ENCODE data around the gene LTO1. TPM values are rescaled to one million over a fixed set of nuclear protein-coding genes. Genes with fewer than 3 reads are reported as not detected.

The LTO1 gene
- total RNA-seq, 1 experiment from 2014 or later, result 9.7 TPM

DNA sequence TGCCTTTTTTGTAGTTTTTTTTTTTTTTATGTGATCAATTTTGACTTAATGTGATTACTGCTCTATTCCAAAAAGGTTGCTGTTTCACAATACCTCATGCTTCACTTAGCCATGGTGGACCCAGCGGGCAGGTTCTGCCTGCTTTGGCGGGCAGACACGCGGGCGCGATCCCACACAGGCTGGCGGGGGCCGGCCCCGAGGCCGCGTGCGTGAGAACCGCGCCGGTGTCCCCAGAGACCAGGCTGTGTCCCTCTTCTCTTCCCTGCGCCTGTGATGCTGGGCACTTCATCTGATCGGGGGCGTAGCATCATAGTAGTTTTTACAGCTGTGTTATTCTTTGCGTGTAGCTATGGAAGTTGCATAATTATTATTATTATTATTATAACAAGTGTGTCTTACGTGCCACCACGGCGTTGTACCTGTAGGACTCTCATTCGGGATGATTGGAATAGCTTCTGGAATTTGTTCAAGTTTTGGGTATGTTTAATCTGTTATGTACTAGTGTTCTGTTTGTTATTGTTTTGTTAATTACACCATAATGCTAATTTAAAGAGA is 21.7 kb downstream of the LTO1 start:
- in situ Hi-C loops (cut with HindIII; ENCODE audit: low pct_unique_long_range_greater_than_20kb, low sequenced_read_pairs), result loop anchor here (25.0 kb wide), 1 partner anchor 541 kb away; no protein-coding TSS in a partner anchor

DNA sequence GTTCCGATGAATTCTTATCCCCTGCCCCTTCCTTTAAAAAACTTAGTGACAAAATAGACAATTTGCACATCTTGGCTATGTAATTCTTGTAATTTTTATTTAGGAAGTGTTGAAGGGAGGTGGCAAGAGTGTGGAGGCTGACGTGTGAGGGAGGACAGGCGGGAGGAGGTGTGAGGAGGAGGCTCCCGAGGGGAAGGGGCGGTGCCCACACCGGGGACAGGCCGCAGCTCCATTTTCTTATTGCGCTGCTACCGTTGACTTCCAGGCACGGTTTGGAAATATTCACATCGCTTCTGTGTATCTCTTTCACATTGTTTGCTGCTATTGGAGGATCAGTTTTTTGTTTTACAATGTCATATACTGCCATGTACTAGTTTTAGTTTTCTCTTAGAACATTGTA is 22.2 kb downstream of the LTO1 start:
- in situ Hi-C loops (cut with HindIII; ENCODE audit: low pct_unique_long_range_greater_than_20kb, low sequenced_read_pairs), result loop anchor here (25.0 kb wide), 1 partner anchor 541 kb away; no protein-coding TSS in a partner anchor
- no peak for DNase-seq (ENCODE audit: low read depth)

More for the DNA sequence above, 21.7 kb downstream of the LTO1 start:
- no peak for DNase-seq (ENCODE audit: low read depth)

DNA sequence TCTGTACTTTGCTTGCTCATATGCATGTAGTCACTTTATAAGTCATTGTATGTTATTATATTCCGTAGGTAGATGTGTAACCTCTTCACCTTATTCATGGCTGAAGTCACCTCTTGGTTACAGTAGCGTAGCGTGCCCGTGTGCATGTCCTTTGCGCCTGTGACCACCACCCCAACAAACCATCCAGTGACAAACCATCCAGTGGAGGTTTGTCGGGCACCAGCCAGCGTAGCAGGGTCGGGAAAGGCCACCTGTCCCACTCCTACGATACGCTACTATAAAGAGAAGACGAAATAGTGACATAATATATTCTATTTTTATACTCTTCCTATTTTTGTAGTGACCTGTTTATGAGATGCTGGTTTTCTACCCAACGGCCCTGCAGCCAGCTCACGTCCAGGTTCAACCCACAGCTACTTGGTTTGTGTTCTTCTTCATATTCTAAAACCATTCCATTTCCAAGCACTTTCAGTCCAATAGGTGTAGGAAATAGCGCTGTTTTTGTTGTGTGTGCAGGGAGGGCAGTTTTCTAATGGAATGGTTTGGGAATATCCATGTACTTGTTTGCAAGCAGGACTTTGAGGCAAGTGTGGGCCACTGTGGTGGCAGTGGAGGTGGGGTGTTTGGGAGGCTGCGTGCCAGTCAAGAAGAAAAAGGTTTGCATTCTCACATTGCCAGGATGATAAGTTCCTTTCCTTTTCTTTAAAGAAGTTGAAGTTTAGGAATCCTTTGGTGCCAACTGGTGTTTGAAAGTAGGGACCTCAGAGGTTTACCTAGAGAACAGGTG is 23.1 kb downstream of the LTO1 start:
- no peak for DNase-seq (ENCODE audit: low read depth)
- in situ Hi-C loops (cut with HindIII; ENCODE audit: low pct_unique_long_range_greater_than_20kb, low sequenced_read_pairs), result loop anchor here (25.0 kb wide), 1 partner anchor 540 kb away; no protein-coding TSS in a partner anchor

DNA sequence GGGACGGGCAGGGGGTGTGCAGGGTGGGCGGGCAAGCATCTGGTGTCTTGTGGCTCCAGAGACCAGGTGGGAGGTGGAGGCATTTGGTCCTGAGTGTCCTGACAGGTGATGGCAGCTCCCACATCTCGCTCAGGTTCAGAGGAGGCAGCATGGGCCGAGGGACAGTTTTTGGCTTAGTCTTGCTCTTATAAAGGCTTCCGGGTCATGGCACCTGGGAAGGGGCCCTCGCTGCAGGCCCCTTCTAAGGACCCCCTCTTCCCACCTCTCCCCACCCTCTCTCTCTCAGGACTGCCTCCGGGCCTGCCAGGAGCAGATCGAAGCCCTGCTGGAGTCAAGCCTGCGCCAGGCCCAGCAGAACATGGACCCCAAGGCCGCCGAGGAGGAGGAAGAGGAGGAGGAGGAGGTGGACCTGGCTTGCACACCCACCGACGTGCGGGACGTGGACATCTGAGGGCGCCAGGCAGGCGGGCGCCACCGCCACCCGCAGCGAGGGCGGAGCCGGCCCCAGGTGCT is 24.3 kb downstream of the LTO1 start:
- in situ Hi-C loops (cut with HindIII; ENCODE audit: low pct_unique_long_range_greater_than_20kb, low sequenced_read_pairs), result loop anchor here (25.0 kb wide), 1 partner anchor 539 kb away; no protein-coding TSS in a partner anchor
- DNase-seq (ENCODE audit: low read depth), result no peak

DNA sequence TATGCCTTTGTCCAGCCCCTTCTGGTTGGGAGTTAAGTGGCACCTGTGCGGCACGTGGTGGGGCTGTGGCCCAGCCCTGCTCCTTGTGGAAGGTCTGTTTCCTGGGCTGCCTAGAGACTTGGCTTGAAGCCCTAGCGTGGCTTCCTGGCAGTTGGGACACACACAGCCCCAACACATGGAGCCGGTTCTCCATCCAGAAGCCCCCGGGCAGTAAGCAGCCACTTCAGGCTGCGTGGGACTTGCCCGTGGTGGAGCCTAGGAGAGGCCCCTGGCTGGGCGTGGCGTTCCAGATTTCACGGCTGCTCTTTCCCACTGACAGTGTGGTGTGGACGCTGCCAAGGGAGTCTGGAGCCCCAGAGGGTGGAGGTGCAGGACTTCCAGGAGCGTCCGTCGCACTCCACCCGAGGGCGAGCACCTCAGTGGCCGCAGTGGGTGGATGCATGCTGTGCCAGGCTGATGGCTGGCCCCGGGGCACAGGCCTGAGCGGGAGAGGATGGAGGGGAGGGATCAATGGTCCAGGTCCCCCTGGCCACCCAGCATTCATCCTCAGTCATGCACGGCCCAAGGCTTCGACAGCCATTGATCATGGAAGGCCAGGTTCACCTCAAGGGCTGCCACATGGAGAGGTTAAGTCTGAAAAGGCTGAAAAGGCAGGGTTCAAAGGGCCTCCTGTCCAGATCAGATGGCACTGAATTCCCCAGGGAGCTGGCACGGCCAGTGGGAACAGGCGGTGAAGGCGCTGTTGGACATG is 24.9 kb downstream of the LTO1 start:
- DNase-seq (ENCODE audit: low read depth), result no peak
- in situ Hi-C loops (cut with HindIII; ENCODE audit: low pct_unique_long_range_greater_than_20kb, low sequenced_read_pairs), result loop anchor here (25.0 kb wide), 1 partner anchor 538 kb away; no protein-coding TSS in a partner anchor

DNA sequence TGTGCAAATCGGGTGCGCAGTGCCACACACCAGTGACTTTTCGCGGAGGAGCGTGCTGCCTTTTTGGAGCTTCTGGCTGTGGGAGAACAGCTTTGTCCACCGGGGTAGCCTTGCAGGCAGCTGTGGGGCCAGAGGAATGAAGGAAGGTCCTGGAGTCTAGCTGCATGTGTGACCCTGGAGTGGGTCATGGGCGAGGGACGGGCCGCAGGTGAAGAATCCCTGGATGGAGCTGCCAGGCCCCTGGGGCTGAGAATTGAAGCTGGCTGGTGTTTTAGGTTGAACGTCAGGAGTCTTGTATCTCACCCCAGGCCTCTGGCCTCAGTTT is 25.6 kb downstream of the LTO1 start:
- DNase-seq (ENCODE audit: low read depth), result no peak
- in situ Hi-C loops (cut with HindIII; ENCODE audit: low pct_unique_long_range_greater_than_20kb, low sequenced_read_pairs), result no loop called here

DNA sequence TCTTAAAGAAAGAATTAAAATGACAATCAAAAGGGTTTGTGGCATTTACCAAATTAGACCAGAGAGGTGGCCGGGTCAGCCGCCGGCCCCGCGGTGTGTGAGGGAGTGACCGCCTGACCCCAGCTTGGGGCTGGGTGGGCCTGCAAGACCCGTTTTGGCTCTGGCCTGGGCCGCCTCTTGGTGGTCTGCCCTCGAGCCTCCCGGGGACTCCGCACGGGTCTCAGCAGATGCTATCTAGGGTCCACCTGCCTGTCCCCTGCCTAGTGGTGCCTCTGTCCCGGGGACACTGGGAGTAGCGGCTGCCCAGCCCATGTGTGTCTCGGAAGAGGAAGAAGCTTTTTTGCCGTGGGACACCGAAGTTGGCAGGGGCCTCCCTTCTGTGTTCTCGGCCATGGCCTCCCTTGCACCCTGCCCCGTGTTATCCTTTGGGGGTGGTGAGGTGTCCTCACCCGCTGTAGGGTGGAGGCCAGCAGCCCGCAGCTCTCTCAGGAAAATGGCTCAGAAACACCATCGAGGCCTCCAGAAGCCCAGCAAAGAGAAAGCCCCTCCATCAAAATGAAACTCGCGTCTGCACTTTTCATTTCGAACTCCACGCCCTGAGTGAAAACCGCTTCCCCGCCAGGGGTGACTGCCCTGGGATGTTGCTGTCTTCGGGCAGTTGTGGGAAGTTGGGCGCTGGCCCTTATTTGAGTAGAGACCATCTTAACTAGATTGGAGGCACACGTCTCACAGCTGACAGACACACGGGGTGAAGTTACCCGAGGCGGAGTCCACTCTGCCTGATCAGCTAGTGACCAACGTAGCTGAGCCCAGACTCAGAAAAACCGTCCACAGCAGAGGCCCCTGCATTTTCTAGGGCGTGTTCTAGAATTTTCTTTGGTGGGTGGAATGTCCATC is 26.2 kb downstream of the LTO1 start:
- DNase-seq (ENCODE audit: low read depth), result no peak
- in situ Hi-C loops (cut with HindIII; ENCODE audit: low pct_unique_long_range_greater_than_20kb, low sequenced_read_pairs), result no loop called here

DNA sequence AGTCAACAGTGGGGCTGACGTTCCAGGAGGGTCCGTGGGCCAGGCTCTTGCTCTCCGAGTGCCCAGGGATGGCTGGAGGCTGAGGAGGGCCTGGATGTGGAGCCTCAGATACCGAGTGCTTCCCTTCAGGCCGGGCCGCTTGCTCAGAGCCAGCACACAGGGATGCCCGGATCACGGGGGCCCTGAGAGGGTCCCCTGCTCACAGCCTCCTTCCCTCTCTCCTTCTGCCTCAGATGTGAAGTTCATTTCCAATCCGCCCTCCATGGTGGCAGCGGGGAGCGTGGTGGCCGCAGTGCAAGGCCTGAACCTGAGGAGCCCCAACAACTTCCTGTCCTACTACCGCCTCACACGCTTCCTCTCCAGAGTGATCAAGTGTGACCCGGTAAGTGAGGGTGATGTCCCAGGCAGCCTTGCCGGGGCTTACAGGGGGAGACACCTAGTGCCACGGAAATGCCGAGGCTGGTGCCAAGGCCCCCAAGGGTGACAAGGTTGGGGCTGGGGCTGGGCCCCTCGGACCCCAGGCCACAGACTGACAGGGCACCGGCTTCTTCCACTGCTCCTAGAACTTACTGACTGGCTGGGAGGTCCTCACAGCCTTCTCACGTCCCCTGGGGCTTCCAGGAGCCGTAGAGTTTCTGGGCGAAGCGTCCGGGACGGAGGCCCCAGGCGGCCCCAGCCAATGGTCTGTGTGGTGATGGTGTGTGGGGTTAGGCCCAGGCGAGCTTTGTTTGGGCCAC is 27.2 kb downstream of the LTO1 start:
- DNase-seq (ENCODE audit: low read depth), result no peak
- in situ Hi-C loops (cut with HindIII; ENCODE audit: low pct_unique_long_range_greater_than_20kb, low sequenced_read_pairs), result no loop called here

DNA sequence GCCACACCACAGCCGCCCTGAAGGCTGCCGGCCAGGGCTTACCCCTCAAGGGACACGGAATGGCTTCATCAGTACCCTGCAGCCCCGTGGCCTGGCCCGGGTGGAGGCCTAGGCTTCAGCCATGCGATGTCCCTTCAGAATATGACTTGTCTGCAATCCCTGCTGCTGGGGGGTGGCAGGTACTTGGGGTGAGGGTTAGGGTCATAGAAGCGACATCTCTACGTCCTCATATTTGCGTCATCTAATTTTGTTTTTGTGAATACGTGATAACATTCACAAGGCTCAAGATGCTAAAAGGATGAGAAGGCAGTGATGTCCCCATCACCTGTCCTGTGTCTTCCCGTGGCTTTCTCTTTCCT is 27.8 kb downstream of the LTO1 start:
- in situ Hi-C loops (cut with HindIII; ENCODE audit: low pct_unique_long_range_greater_than_20kb, low sequenced_read_pairs), result no loop called here

DNA sequence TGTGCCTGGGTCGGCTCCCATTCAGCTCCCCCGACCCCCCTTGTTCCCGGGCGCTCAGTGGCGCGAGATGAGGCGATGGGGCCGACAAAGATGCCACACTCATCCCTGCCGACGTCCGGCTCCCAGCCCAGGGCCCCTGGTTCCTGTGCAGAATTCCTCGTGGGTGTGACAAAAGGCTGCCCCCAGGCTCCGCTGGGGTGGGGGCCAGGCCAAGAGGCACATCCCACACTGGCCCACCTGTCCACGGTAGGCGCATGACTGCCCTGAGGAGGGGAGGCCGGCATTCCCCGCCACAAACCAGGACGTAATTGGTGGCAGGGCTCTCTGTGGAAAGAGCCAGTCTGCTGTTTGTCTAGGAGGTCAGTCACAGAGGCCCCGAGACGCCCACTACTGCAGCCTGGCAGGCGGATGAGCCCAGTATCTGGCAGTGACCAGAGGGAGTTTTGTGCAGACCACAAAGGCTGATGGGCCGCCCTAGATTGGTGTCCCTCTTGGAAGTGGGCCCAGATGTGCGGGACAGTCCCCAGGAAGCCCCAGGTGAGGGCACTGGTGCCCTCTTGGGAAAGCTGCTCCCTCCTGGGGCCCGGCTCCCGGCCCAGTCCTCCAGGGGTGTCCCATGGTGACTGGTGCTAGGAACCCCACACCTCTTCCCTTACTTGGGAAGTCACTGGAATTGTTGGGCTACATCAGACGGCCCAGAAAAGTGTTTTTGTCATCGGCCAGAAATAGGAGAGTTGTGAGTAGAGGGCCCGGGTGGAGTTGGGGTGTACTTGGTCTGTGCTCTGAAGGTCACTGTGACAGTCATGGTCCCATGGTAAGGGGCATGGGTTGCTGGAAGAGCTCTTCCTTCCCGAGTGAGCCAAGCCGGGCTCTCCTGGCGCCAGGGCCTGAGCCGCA is 28.4 kb downstream of the LTO1 start:
- in situ Hi-C loops (cut with HindIII; ENCODE audit: low pct_unique_long_range_greater_than_20kb, low sequenced_read_pairs), result no loop called here

More for the DNA sequence above, 27.8 kb downstream of the LTO1 start:
- no peak for DNase-seq (ENCODE audit: low read depth)

DNA sequence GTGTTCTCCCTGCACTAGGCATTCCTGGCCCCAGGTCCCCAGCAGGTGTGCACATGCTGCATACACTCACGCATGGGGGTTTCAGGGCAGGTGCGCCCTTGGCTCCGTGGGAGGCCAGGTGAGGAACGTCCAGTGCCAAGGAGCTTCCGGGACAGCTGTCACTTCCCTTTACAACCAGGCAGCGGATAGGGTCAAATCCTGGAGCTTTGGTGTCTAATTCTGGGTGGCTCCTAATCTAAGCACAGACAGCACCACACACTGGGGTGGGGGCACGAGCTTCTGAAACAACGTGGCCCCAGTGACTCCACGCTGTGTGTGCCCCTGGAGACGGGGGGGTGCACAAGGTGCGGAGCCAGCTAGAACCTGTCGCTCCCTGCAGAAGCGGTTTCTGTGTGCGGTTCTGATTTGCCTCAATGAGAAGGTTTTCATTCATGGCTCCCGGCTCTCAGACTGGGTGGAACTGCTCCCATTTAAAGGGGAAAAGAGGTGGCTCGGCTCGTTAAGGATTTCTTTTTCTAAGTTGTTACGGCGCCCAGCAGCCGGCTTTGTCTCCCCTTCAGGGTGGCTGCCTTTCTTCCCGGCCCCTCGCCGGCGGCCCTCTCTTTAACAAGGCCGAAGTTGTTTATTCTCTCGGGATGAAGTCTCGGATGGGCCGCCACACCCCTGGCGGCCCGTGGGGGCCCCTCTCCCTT is 29.2 kb downstream of the LTO1 start:
- in situ Hi-C loops (cut with HindIII; ENCODE audit: low pct_unique_long_range_greater_than_20kb, low sequenced_read_pairs), result no loop called here

More for the DNA sequence above, 28.4 kb downstream of the LTO1 start:
- no peak for DNase-seq (ENCODE audit: low read depth)

DNA sequence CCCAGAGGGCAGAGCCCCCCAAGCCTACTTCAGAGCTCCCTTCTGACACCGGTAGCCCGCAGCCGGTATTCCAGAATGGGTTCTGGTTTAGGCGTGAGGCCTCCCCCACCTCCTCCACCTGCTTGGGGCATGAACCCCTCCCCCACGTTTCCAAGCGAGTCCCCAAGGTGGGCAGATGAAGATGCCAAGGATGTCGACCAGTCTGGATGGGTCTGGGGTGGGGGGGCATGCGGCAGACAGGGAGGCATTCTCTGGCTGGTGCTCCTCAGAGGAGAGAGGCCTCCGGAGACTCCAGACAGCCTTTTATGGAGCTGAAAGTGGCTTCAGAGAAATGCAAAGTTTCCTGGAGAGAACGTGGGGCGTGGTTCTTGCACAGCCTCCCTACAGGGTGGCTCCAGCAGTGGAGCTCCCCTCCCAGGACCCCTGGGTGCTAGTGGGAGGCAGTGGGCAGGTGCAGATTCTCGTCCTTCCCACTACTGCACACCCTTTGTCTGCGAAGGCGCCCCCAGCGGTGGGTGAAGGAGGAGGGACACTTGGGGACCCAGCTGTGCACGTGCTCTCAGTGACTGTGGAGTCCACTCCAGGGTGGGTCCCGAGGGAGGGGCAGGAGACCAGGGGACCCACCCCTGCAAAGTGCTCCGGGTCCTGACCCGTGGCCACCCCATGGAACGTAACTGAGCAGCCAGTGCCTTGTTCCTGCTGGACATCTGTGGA is 30.0 kb downstream of the LTO1 start:
- in situ Hi-C loops (cut with HindIII; ENCODE audit: low pct_unique_long_range_greater_than_20kb, low sequenced_read_pairs), result no loop called here
- no peak for DNase-seq (ENCODE audit: low read depth)

More for the DNA sequence above, 29.2 kb downstream of the LTO1 start:
- DNase-seq (ENCODE audit: low read depth), result no peak

DNA sequence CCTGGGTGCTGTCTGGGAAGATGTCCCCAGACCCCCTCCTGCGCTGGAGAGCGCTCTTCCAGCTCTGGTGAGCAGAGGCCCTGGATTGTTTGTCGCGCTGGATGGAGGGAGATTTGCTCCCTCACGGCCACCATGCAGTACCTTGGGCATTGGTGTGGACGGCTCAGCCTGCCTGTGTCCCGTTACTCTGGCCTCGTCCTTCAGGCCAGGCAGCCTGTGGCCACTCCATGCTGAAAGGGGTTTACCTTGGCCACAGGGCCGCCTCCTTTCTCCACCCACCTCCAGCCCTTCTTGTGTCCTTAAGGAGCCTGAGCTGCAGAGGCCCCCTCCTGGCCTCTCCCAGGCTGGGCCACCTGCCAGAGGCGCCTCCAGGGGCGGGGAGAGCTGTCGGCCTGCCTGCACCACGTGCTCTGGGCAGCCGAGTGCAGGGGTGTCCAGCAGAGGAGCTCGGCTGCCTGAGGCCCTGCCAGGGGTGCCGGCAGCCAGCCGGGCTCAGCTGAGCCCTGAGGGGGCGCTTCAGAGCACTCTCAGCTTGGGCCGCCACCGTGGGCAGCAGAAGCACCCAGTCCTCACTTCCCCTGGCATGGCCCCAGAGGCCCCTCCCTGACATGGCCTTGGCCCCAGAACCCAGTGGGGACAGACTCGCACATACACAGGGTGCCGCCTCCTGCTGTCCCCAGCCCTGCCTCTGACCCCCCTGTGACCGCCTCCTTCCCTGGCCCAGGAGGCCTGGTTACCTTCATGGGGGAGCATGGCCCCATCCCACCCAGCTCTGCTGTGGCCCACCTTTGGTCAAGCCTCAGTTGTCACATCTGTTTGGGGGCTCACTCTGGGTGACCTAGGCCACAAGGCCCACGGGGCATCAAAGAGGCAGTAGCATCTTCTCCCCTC is 30.8 kb downstream of the LTO1 start:
- in situ Hi-C loops (cut with HindIII; ENCODE audit: low pct_unique_long_range_greater_than_20kb, low sequenced_read_pairs), result no loop called here

DNA sequence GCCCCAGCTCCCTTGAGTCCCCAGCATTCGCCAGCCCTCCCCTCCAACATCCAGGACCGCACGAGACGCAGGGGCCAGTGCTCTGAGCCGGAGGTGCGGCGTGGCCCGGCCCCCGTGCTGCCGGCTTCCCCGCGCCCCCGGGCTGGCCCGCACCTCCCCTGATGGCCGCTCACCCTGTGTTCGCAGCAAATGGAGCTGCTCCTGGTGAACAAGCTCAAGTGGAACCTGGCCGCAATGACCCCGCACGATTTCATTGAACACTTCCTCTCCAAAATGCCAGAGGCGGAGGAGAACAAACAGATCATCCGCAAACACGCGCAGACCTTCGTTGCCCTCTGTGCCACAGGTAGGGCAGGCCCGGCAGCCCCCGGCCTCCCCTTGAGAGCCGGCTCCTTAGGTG is 31.5 kb downstream of the LTO1 start:
- in situ Hi-C loops (cut with HindIII; ENCODE audit: low pct_unique_long_range_greater_than_20kb, low sequenced_read_pairs), result no loop called here
- no peak for DNase-seq (ENCODE audit: low read depth)

More for the DNA sequence above, 30.8 kb downstream of the LTO1 start:
- DNase-seq (ENCODE audit: low read depth), result peak; percentile 90

Measured in Caki2 (cell line).